ENCODE data around the gene TEX22.

Gene TEX22

GRCh38 chr14:105458010-105458409, 59.7 kb downstream of the TEX22 start:
- TF ChIP-seq CTCF (IDR thresholded peaks at IDR 0.05; ENCODE audit: low read depth, low read length): no peak
- H3K4me3 ChIP-seq (ENCODE audit: low read depth, low read length): no peak overlapping the region

- no peak overlapping the region for H3K4me3 ChIP-seq (ENCODE audit: low read depth, low read length)
- TF ChIP-seq CTCF (IDR thresholded peaks at IDR 0.05; ENCODE audit: low read depth, low read length): no peak
Measured at GRCh38 chr14:105458571-105458970, 60.2 kb downstream of the TEX22 start.

GRCh38 chr14:105460116-105460515, 61.8 kb downstream of the TEX22 start:
- H3K4me3 ChIP-seq (ENCODE audit: low read depth, low read length): no peak overlapping the region
- TF ChIP-seq CTCF (IDR thresholded peaks at IDR 0.05; ENCODE audit: low read depth, low read length): no peak

- no peak for TF ChIP-seq CTCF (IDR thresholded peaks at IDR 0.05; ENCODE audit: low read depth, low read length)
- H3K4me3 ChIP-seq (ENCODE audit: low read depth, low read length): no peak overlapping the region
Measured at GRCh38 chr14:105460616-105461015, 62.3 kb downstream of the TEX22 start.

- no peak overlapping the region for H3K4me3 ChIP-seq (ENCODE audit: low read depth, low read length)
- no peak for TF ChIP-seq CTCF (IDR thresholded peaks at IDR 0.05; ENCODE audit: low read depth, low read length)
Measured at GRCh38 chr14:105461903-105462302, 63.6 kb downstream of the TEX22 start.
